Thyroid gland (tissue), 4 donors: Measurements from ENCODE around the gene SMIM27. TPM values are rescaled to one million over a fixed set of nuclear protein-coding genes. Genes with fewer than 3 reads are reported as not detected.
A peak's percentile ranks its signal among the peaks of the same experiment; 100 is the strongest.

Experiments used
- DNase-seq, 2 donors: peaks; one replicate each; pipeline ENCODE4 v3.0.0-alpha.2; 2019
- H3K27ac ChIP-seq, 3 donors: fragments of 200-600 bp; sonication (generic); 1 replicate in 2 of 3; 2 replicates in 1 of 3; pipeline ENCODE4 v1.5.1; 2016 to 2019; ENCODE audit warnings: mild to moderate bottlenecking in 1 of 3, moderate library complexity in 1 of 3
- H3K27me3 ChIP-seq: fragments of 200-600 bp; sonication (generic); one replicate; pipeline ENCODE4 v1.5.1; 2019
- H3K36me3 ChIP-seq, 2 donors: fragments of 200-600 bp; sonication (generic); one replicate each; pipeline ENCODE4 v1.5.1; 2016 to 2019
- H3K4me1 ChIP-seq, 2 donors: fragments of 200-600 bp; sonication (generic); one replicate each; pipeline ENCODE4 v1.5.1; 2017 to 2019
- H3K4me3 ChIP-seq, 3 donors: fragments of 200-600 bp; sonication (generic); replicated peaks in 1 of 3; 1 replicate in 2 of 3; 2 replicates in 1 of 3; pipeline ENCODE4 v1.5.1; 2016; ENCODE audit warnings: mild to moderate bottlenecking in 1 of 3
- H3K9me3 ChIP-seq: fragments of 200-600 bp; sonication (generic); one replicate; pipeline ENCODE4 v1.5.1; 2017
- CTCF ChIP-seq, 6 experiments: fragments of 200-600 bp in 3 of 6; fragments of 450-650 bp in 3 of 6; sonication (generic) in 3 of 6; IDR thresholded peaks; one replicate each; pipeline ENCODE4 v1.5.1; 2016 to 2019; ENCODE audit warnings: antibody characterized with exemption in 6 of 6, mild to moderate bottlenecking in 2 of 6, inconsistent platforms in 1 of 6, moderate library complexity in 1 of 6
- POLR2A ChIP-seq, 2 donors: fragments of 450-650 bp; IDR thresholded peaks; one replicate each; pipeline ENCODE4 v1.6.1; 2017; ENCODE audit warnings: antibody characterized with exemption in 2 of 2, mild to moderate bottlenecking in 2 of 2, moderate library complexity in 1 of 2
- WGBS, 2 donors: methylation state at CpG; one replicate each; pipeline ENCODE4 v1.1.5; 2017; 5-methylcytosine and 5-hydroxymethylcytosine counted together
- intact Hi-C: fragments of 100-400 bp; cut with DNase I; formaldehyde crosslinking; loops from one replicate; pipeline ENCODE4 v1.15.1; 2023
- total RNA-seq, 4 donors: library from RNA; depleted of rRNA; stranded (reverse); fragments of >200 nt; gene quantifications; one replicate each; pipeline ENCODE4 v1.2.3, GENCODE V29; 2016

The SMIM27 gene
- total RNA-seq, 4 donors from 2014 or later, result 1.3 to 23.9 (median 9.9) TPM

GRCh38 chr9:32570262-32570661, 18.1 kb downstream of the SMIM27 start:
- Histone ChIP-seq H3K27ac (no peak overlapping the region), H3K36me3 (peaks cover 2 to 16% of the 10 kb centered on the region in 2 donors), H3K9me3 (no peaks in the 10 kb centered on the region), H3K4me1 (peaks cover 12 to 20% of the 10 kb centered on the region in 2 donors), H3K27me3 (no peaks in the 10 kb centered on the region), H3K4me3 (no peak overlapping the region)
- no peak for TF ChIP-seq POLR2A (IDR thresholded peaks at IDR 0.05)
- intact Hi-C loops, result no loop called here
- no peak for DNase-seq
- 94 to 95% methylated on average over 4 of the region's 4 CpGs for WGBS, 2 donors

GRCh38 chr9:32571969-32572899, 20.1 kb downstream of the SMIM27 start:
- peak; percentile 65 to 71 for DNase-seq
- peak overlapping the region; percentile 65 to 89 (median 83) for H3K27ac ChIP-seq
- WGBS, 2 donors, result 1% methylated on average over 17 of the region's 17 CpGs
- H3K4me1 ChIP-seq, result peaks cover 12 to 20% of the 10 kb centered on the region in 2 donors
- peak overlapping the region; percentile 76 to 82 (median 81) for H3K4me3 ChIP-seq
- no peaks in the 10 kb centered on the region for H3K27me3 ChIP-seq
- H3K36me3 ChIP-seq, result peaks cover 0 to 9% of the 10 kb centered on the region in 2 donors
- no peaks in the 10 kb centered on the region for H3K9me3 ChIP-seq
- intact Hi-C loops, result loop anchor here (2.0 kb wide), 1 partner anchor 187 kb away; the partner anchor contains the start of gene ACO1
- no peak for TF ChIP-seq POLR2A (IDR thresholded peaks at IDR 0.05)
- TF ChIP-seq CTCF (IDR thresholded peaks at IDR 0.05), result peak in 5 of 6 experiments; percentile 38 to 68 (median 53)

GRCh38 chr9:32572900-32573523, 20.9 kb downstream of the SMIM27 start, which contains the start of gene NDUFB6:
TSS of gene NDUFB6 (minus strand) at chr9:32573159. CDS start at chr9:32573060, 99 bp downstream.
- peaks cover 12 to 20% of the 10 kb centered on the region in 2 donors for H3K4me1 ChIP-seq
- peaks cover 0 to 4% of the 10 kb centered on the region in 2 donors for H3K36me3 ChIP-seq
- WGBS, 2 donors, result 1% methylated on average over 32 to 35 of the region's 36 CpGs
- H3K27ac ChIP-seq, result peak within 1 kb of the TSS; percentile 65 to 89 (median 83)
- no peaks in the 10 kb centered on the region for H3K27me3 ChIP-seq
- DNase-seq, result peak; percentile 92 to 93
- TF ChIP-seq CTCF (IDR thresholded peaks at IDR 0.05), result no peak
- peak in 1 of 2 donors; percentile 78 for TF ChIP-seq POLR2A (IDR thresholded peaks at IDR 0.05)
- intact Hi-C loops, result loop anchor here (2.0 kb wide), 1 partner anchor 188 kb away; the partner anchor contains the start of gene ACO1
- H3K9me3 ChIP-seq, result no peaks in the 10 kb centered on the region
- peak within 1 kb of the TSS; percentile 76 to 82 (median 81) for H3K4me3 ChIP-seq

- H3K4me3 ChIP-seq, result no peak overlapping the region
- DNase-seq, result no peak
- TF ChIP-seq POLR2A (IDR thresholded peaks at IDR 0.05), result no peak
- no peak for TF ChIP-seq CTCF (IDR thresholded peaks at IDR 0.05)
- intact Hi-C loops, result loop anchor here (2.0 kb wide), 1 partner anchor 189 kb away; the partner anchor contains the start of gene ACO1
- WGBS, 2 donors, result 81 to 84% methylated on average over 7 of the region's 7 CpGs
- peaks cover 12 to 20% of the 10 kb centered on the region in 2 donors for H3K4me1 ChIP-seq
- H3K36me3 ChIP-seq, result no peaks in the 10 kb centered on the region
- H3K27me3 ChIP-seq, result no peaks in the 10 kb centered on the region
- no peaks in the 10 kb centered on the region for H3K9me3 ChIP-seq
- H3K27ac ChIP-seq, result no peak overlapping the region
These were observed 21.7 kb downstream of the SMIM27 start for GRCh38 chr9:32573821-32574220.

- Histone ChIP-seq H3K9me3 (no peaks in the 10 kb centered on the region), H3K27me3 (no peaks in the 10 kb centered on the region), H3K27ac (no peak overlapping the region), H3K4me3 (no peak overlapping the region), H3K4me1 (peaks cover 12 to 20% of the 10 kb centered on the region in 2 donors), H3K36me3 (no peaks in the 10 kb centered on the region)
- DNase-seq, result no peak
- TF ChIP-seq CTCF (IDR thresholded peaks at IDR 0.05), result no peak
- WGBS, 2 donors, result 44 to 45% methylated on average over 1 of the region's 1 CpG
- intact Hi-C loops, result no loop called here
These were observed 22.7 kb downstream of the SMIM27 start for GRCh38 chr9:32574858-32575257.
